HCT116 (cell line): Measurements from ENCODE around the gene CDKAL1. TPM values are rescaled to one million over a fixed set of nuclear protein-coding genes. Genes with fewer than 3 reads are reported as not detected.

ENCODE experiments used
- ATAC-seq: fragments of 200-7000 bp; cut with Tn5 transposase; 2 replicates; pipeline ENCODE4 v1.9.1; 2020; ENCODE audit warnings: mild to moderate bottlenecking, moderate library complexity
- BruUV-seq: library from RNA; stranded (reverse); fragments of 400-500 nt; replicated peaks from 2 replicates; lab custom pipeline; 2021; lab: Mats Ljungman, UMichigan
- CTCF ChIA-PET: fragments of 300-600 bp; sonication (Branson Sonifier 250); formaldehyde crosslinking; loops from one replicate; lab custom pipeline; 2021; ENCODE audit warnings: antibody characterized with exemption; lab: Charles Lee
- POLR2A ChIA-PET: fragments of 300-600, 350-600 bp; sonication (Branson Sonifier 250); formaldehyde crosslinking; loops from one replicate; lab custom pipeline; 2021; ENCODE audit warnings: antibody characterized with exemption; lab: Charles Lee
- RAD21 ChIA-PET, 2 experiments: fragments of 300-600 bp; sonication (Branson Sonifier 250); formaldehyde crosslinking; loops; one replicate each; lab custom pipeline; 2023; ENCODE audit warnings: low total read pairs in 2 of 2; ENCODE audit not compliant: uncharacterized antibody in 2 of 2, unreplicated experiment in 2 of 2, low non-redundant PET in 1 of 2; lab: Charles Lee
- DNase-seq: peaks from one replicate; pipeline ENCODE4 v3.0.0-alpha.2; 2010; ENCODE audit warnings: low read depth, low spot score
- H2AFZ ChIP-seq: fragments of 200-600 bp; shearing (Covaris generic), sonication (generic); 2 replicates; pipeline ENCODE4 v1.6.1; 2017; ENCODE audit warnings: low read depth, mixed run types, mixed read lengths, antibody characterized with exemption, low read length; ENCODE audit not compliant: poor library complexity, severe bottlenecking
- H3K27ac ChIP-seq: 2 replicates; pipeline ENCODE4 v1.5.1; 2012; ENCODE audit warnings: low read depth, low read length
- H3K27me3 ChIP-seq: fragments of 200-600 bp; sonication (generic); 2 replicates; pipeline ENCODE4 v1.6.1; 2016; ENCODE audit warnings: mixed run types, low read length, mixed read lengths; ENCODE audit not compliant: insufficient read depth
- H3K36me3 ChIP-seq, 2 experiments: fragments of 200-500 bp in 1 of 2; fragments of 200-600 bp in 1 of 2; sonication (Bioruptor generic) in 1 of 2; sonication (generic) in 1 of 2; 2 replicates each; pipeline versions ENCODE4 v1.5.1 to v1.6.1; 2014 to 2016; ENCODE audit warnings: low read length in 2 of 2, inconsistent platforms in 1 of 2, mixed read lengths in 1 of 2, mixed run types in 1 of 2; ENCODE audit not compliant: insufficient read depth in 2 of 2, control insufficient read depth in 1 of 2
- H3K4me1 ChIP-seq, 2 experiments: fragments of 200-600 bp in 1 of 2; sonication (generic) in 1 of 2; 2 replicates each; pipeline versions ENCODE4 v1.5.1 to v1.6.1; 2012 to 2017; ENCODE audit warnings: low read length in 2 of 2, inconsistent platforms in 1 of 2, mild to moderate bottlenecking in 1 of 2, mixed read lengths in 1 of 2, mixed run types in 1 of 2, moderate library complexity in 1 of 2; ENCODE audit not compliant: insufficient read depth in 2 of 2, control insufficient read depth in 1 of 2
- H3K4me2 ChIP-seq: fragments of 200-600 bp; sonication (generic); 2 replicates; pipeline ENCODE4 v1.6.1; 2017; ENCODE audit warnings: mixed run types, low read length, mixed read lengths
- H3K4me3 ChIP-seq, 2 experiments: fragments of 200-600 bp in 1 of 2; sonication (generic) in 1 of 2; replicated peaks in 1 of 2; 2 replicates each; pipeline ENCODE4 v1.5.1; 2011 to 2016; ENCODE audit warnings: low read length in 2 of 2, control low read depth in 1 of 2, low read depth in 1 of 2, mild to moderate bottlenecking in 1 of 2, mixed read lengths in 1 of 2, mixed run types in 1 of 2
- H3K79me2 ChIP-seq: fragments of 200-600 bp; sonication (generic); 2 replicates; pipeline ENCODE4 v1.6.1; 2017; ENCODE audit warnings: mild to moderate bottlenecking, mixed run types, low read length, moderate library complexity, mixed read lengths; ENCODE audit not compliant: insufficient read depth
- H3K9ac ChIP-seq: fragments of 200-600 bp; sonication (generic); 2 replicates; pipeline ENCODE4 v1.6.1; 2016; ENCODE audit warnings: low read length, mixed read lengths
- H3K9me2 ChIP-seq: fragments of 200-600 bp; sonication (generic), shearing (Covaris generic); 2 replicates; pipeline ENCODE4 v1.6.1; 2017; ENCODE audit warnings: mixed run types, mild to moderate bottlenecking, moderate library complexity; ENCODE audit not compliant: insufficient read depth
- H3K9me3 ChIP-seq, 2 experiments: fragments of 200-500 bp in 1 of 2; fragments of 200-600 bp in 1 of 2; sonication (Bioruptor generic) in 1 of 2; sonication (generic) in 1 of 2; 2 replicates each; pipeline ENCODE4 v1.6.1; 2014 to 2017; ENCODE audit warnings: low read length in 2 of 2, mixed read lengths in 2 of 2, inconsistent platforms in 1 of 2, low read depth in 1 of 2, mild to moderate bottlenecking in 1 of 2, mixed run types in 1 of 2, moderate library complexity in 1 of 2; ENCODE audit not compliant: control insufficient read depth in 1 of 2, insufficient read depth in 1 of 2
- H4K20me1 ChIP-seq: fragments of 200-600 bp; sonication (generic), shearing (Covaris generic); 2 replicates; pipeline ENCODE4 v1.6.1; 2017; ENCODE audit warnings: mixed run types, mild to moderate bottlenecking, moderate library complexity; ENCODE audit not compliant: insufficient read depth
- ATF3 ChIP-seq: IDR thresholded peaks from 2 replicates; pipeline ENCODE4 v1.6.1; 2012
- CEBPB ChIP-seq: IDR thresholded peaks from 2 replicates; pipeline ENCODE4 v1.6.1; 2012; ENCODE audit warnings: low read depth
- EGR1 ChIP-seq: IDR thresholded peaks from 2 replicates; pipeline ENCODE4 v1.6.1; 2012; ENCODE audit warnings: low read depth
- ELF1 ChIP-seq: IDR thresholded peaks from 2 replicates; pipeline ENCODE4 v1.6.1; 2012; ENCODE audit warnings: low read depth, borderline replicate concordance
- EZH2phosphoT487 ChIP-seq: fragments of 200-600 bp; IDR thresholded peaks from 2 replicates; pipeline ENCODE4 v1.6.1; 2018; ENCODE audit warnings: antibody characterized with exemption, borderline replicate concordance
- JUND ChIP-seq: IDR thresholded peaks from 2 replicates; pipeline ENCODE4 v1.6.1; 2012
- POLR2AphosphoS5 ChIP-seq: IDR thresholded peaks from 2 replicates; pipeline ENCODE4 v1.6.1; 2011; ENCODE audit warnings: mild to moderate bottlenecking, low read depth, low read length, moderate library complexity
- SIN3A ChIP-seq: IDR thresholded peaks from 2 replicates; pipeline ENCODE4 v1.6.1; 2012; ENCODE audit warnings: low read depth
- SP1 ChIP-seq: IDR thresholded peaks from 2 replicates; pipeline ENCODE4 v1.6.1; 2012; ENCODE audit warnings: low read depth
- SRF ChIP-seq: IDR thresholded peaks from 2 replicates; pipeline ENCODE4 v1.6.1; 2012; ENCODE audit warnings: low read depth
- ZBTB33 ChIP-seq: IDR thresholded peaks from 2 replicates; pipeline ENCODE4 v1.6.1; 2011; ENCODE audit warnings: mild to moderate bottlenecking, low read length, moderate library complexity; ENCODE audit not compliant: insufficient replicate concordance; ENCODE audit errors: extremely low read depth
- ZNF274 ChIP-seq: fragments of 200-500 bp; sonication (Bioruptor generic); IDR thresholded peaks from 2 replicates; pipeline ENCODE4 v1.6.1; 2014; ENCODE audit warnings: mild to moderate bottlenecking, low read depth, low read length, inconsistent platforms
- intact Hi-C: fragments of 100-400 bp; cut with micrococcal nuclease; formaldehyde crosslinking; loops from 2 replicates; pipeline ENCODE4 v1.10.0; 2022
- total RNA-seq: library from RNA; stranded (reverse); gene quantifications from one replicate; pipeline ENCODE4 v1.2.1, GENCODE V29; 2021; ENCODE audit not compliant: unreplicated experiment
- TF ChIP-seq, protein P1 (sequence below): IDR thresholded peaks from 2 replicates; pipeline ENCODE4 v1.6.1; 2012; ENCODE audit warnings: low read depth
- TF ChIP-seq, protein P2 (sequence below), 3 experiments: fragments of 200-600 bp in 1 of 3; sonication (generic) in 1 of 3; IDR thresholded peaks in 2 of 3; conservative IDR thresholded peaks in 1 of 3; 2 replicates each; pipeline ENCODE4 v1.5.1; 2012 to 2017; ENCODE audit warnings: low read depth in 2 of 3, low read length in 2 of 3, antibody characterized with exemption in 1 of 3, borderline replicate concordance in 1 of 3, control low read depth in 1 of 3, mild to moderate bottlenecking in 1 of 3, mixed read lengths in 1 of 3, mixed run types in 1 of 3, moderate library complexity in 1 of 3; ENCODE audit not compliant: insufficient read depth in 1 of 3

The CDKAL1 gene
- total RNA-seq, 1 experiment from 2014 or later: 14.9 TPM

- no peaks in the 10 kb centered on the region for H3K4me1 ChIP-seq
- no peak overlapping the region for H3K4me3 ChIP-seq
- H3K4me2 ChIP-seq: no peak overlapping the region
- ChIA-PET RAD21 (no interaction called here), POLR2A (no interaction called here), CTCF (no interaction called here)
- BruUV-seq: no TSS peak
- H3K9me3 ChIP-seq: no peaks in the 10 kb centered on the region
- no peak overlapping the region for H3K9ac ChIP-seq
- H2AFZ ChIP-seq: no peak overlapping the region
- H3K36me3 ChIP-seq: no peaks in the 10 kb centered on the region
- H3K27ac ChIP-seq: no peak overlapping the region
- intact Hi-C loops: no loop called here
- DNase-seq (no peak), ATAC-seq (no peak)
- H3K79me2 ChIP-seq: no peaks in the 10 kb centered on the region
- no peaks in the 10 kb centered on the region for H3K27me3 ChIP-seq
- no peaks in the 10 kb centered on the region for H4K20me1 ChIP-seq
- H3K9me2 ChIP-seq: no peaks in the 10 kb centered on the region
- no peak for TF ChIP-seq ELF1
Observed at GRCh38 chr6:20845592-20845991, 311.3 kb downstream of the CDKAL1 start.

DNA sequence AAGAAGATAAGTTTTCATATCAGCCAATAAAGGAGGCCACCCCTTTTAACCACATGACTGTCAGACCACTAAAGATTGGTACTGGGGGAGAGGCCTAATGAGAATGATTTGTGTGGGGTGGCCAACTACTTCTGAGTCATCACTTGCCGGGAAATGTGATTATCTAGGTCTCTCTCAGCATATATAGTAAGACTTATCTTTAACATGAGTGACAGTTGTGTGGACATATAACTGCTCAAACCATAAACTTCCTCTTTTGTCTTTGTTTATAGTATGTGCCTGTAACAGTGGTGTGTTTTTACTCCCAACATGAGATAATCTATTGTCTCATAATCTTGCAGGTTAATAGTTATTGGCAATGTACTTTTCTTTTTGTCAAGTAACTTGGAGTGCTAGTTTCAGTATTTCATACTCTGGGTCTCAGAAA, 312.4 kb downstream of the CDKAL1 start:
- no TSS peak for BruUV-seq
- H3K9ac ChIP-seq: no peak overlapping the region
- ATAC-seq (no peak), DNase-seq (no peak)
- ChIA-PET CTCF (no interaction called here), POLR2A (no interaction called here), RAD21 (no interaction called here)
- no peak overlapping the region for H3K4me2 ChIP-seq
- H2AFZ ChIP-seq: no peak overlapping the region
- no peak overlapping the region for H3K4me3 ChIP-seq
- intact Hi-C loops: no loop called here
- H3K36me3 ChIP-seq: no peaks in the 10 kb centered on the region
- H3K4me1 ChIP-seq: no peaks in the 10 kb centered on the region
- H3K27me3 ChIP-seq: no peaks in the 10 kb centered on the region
- no peaks in the 10 kb centered on the region for H3K9me3 ChIP-seq
- no peaks in the 10 kb centered on the region for H4K20me1 ChIP-seq
- no peak overlapping the region for H3K27ac ChIP-seq
- no peaks in the 10 kb centered on the region for H3K9me2 ChIP-seq
- H3K79me2 ChIP-seq: no peaks in the 10 kb centered on the region
- TF ChIP-seq, protein P1, sequence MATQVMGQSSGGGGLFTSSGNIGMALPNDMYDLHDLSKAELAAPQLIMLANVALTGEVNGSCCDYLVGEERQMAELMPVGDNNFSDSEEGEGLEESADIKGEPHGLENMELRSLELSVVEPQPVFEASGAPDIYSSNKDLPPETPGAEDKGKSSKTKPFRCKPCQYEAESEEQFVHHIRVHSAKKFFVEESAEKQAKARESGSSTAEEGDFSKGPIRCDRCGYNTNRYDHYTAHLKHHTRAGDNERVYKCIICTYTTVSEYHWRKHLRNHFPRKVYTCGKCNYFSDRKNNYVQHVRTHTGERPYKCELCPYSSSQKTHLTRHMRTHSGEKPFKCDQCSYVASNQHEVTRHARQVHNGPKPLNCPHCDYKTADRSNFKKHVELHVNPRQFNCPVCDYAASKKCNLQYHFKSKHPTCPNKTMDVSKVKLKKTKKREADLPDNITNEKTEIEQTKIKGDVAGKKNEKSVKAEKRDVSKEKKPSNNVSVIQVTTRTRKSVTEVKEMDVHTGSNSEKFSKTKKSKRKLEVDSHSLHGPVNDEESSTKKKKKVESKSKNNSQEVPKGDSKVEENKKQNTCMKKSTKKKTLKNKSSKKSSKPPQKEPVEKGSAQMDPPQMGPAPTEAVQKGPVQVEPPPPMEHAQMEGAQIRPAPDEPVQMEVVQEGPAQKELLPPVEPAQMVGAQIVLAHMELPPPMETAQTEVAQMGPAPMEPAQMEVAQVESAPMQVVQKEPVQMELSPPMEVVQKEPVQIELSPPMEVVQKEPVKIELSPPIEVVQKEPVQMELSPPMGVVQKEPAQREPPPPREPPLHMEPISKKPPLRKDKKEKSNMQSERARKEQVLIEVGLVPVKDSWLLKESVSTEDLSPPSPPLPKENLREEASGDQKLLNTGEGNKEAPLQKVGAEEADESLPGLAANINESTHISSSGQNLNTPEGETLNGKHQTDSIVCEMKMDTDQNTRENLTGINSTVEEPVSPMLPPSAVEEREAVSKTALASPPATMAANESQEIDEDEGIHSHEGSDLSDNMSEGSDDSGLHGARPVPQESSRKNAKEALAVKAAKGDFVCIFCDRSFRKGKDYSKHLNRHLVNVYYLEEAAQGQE: no peak
- TF ChIP-seq JUND: no peak
- TF ChIP-seq SIN3A: no peak
- TF ChIP-seq ZBTB33: no peak
- no peak for TF ChIP-seq ATF3
- no peak for TF ChIP-seq ZNF274
- TF ChIP-seq EZH2phosphoT487: no peak
- no peak for TF ChIP-seq SRF
- TF ChIP-seq SP1: no peak
- TF ChIP-seq POLR2AphosphoS5: no peak
- TF ChIP-seq EGR1: no peak
- TF ChIP-seq CEBPB: no peak
- TF ChIP-seq, protein P2, sequence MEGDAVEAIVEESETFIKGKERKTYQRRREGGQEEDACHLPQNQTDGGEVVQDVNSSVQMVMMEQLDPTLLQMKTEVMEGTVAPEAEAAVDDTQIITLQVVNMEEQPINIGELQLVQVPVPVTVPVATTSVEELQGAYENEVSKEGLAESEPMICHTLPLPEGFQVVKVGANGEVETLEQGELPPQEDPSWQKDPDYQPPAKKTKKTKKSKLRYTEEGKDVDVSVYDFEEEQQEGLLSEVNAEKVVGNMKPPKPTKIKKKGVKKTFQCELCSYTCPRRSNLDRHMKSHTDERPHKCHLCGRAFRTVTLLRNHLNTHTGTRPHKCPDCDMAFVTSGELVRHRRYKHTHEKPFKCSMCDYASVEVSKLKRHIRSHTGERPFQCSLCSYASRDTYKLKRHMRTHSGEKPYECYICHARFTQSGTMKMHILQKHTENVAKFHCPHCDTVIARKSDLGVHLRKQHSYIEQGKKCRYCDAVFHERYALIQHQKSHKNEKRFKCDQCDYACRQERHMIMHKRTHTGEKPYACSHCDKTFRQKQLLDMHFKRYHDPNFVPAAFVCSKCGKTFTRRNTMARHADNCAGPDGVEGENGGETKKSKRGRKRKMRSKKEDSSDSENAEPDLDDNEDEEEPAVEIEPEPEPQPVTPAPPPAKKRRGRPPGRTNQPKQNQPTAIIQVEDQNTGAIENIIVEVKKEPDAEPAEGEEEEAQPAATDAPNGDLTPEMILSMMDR (IDR thresholded peaks at IDR 0.05 in 2 of 3, conservative IDR thresholded peaks at IDR 0.05 in 1 of 3; ENCODE audit: borderline replicate concordance in 1 of 3, insufficient read depth in 1 of 3, low read depth in 2 of 3, low read length in 2 of 3): no peak
